ENCODE results near the gene TPK1. TPM values are rescaled to one million over a fixed set of nuclear protein-coding genes. Genes with fewer than 3 reads are reported as not detected.

The TPK1 gene
- total RNA-seq, 1 donor from 2014 or later: 20.0 TPM

DNA sequence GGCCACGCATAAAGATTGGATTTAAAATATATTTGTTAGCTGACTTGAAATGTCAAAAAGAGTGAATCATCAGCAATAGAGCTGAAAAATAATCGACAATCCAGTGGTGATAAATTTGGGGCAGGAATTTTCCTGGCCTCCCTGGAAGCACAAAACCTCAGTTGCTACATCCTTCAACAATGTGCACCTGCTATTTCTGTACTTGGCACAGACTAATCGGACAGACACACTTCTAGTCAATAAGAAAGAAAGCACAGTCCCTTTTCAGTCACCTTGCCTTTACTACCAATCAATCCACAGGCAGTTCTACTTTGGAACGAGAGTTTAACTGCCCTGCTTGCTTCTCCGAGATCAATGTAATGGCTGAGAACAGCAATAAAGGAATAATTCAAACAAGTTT lies 335.6 kb downstream of the TPK1 start:
- intact Hi-C loops (cut with micrococcal nuclease): no loop called here
- Mint-ChIP-seq H3K27me3 (no peaks in the 10 kb centered on the region), H3K27ac (no peak overlapping the region), H3K4me3 (no peak overlapping the region), H3K9me3 (peaks cover 2% of the 10 kb centered on the region), H3K36me3 (ENCODE audit: low read depth) (peaks cover 3% of the 10 kb centered on the region), H3K4me1 (no peaks in the 10 kb centered on the region)
- ChIA-PET POLR2A (no interaction called here), CTCF (no interaction called here)
- ATAC-seq (ENCODE audit: low read depth) (no peak), DNase-seq (no peak)
- TF ChIP-seq, protein P1, sequence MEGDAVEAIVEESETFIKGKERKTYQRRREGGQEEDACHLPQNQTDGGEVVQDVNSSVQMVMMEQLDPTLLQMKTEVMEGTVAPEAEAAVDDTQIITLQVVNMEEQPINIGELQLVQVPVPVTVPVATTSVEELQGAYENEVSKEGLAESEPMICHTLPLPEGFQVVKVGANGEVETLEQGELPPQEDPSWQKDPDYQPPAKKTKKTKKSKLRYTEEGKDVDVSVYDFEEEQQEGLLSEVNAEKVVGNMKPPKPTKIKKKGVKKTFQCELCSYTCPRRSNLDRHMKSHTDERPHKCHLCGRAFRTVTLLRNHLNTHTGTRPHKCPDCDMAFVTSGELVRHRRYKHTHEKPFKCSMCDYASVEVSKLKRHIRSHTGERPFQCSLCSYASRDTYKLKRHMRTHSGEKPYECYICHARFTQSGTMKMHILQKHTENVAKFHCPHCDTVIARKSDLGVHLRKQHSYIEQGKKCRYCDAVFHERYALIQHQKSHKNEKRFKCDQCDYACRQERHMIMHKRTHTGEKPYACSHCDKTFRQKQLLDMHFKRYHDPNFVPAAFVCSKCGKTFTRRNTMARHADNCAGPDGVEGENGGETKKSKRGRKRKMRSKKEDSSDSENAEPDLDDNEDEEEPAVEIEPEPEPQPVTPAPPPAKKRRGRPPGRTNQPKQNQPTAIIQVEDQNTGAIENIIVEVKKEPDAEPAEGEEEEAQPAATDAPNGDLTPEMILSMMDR (IDR thresholded peaks at IDR 0.05): no peak

DNA sequence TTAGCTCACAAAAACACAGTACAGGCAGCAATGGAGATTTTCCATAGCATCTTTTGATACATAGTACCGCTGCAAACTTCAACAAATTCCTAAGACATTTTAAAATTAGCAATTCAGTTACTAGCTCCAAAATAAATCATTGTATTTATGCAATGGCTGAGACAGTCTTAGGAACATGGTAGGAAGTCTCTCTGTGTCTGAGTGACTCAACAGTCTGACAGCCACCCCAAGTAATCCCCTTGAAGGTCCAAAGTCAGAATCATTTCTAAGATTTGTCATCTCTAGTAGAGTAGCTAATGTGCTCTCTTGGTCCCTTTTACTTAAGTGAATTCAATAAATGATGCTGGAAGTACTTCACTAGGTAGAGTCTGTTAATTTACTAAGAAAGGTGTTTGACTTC lies 338.6 kb downstream of the TPK1 start:
- H3K36me3 Mint-ChIP-seq (ENCODE audit: low read depth): peaks cover 6% of the 10 kb centered on the region
- no peak overlapping the region for H3K4me3 Mint-ChIP-seq
- peaks cover 8% of the 10 kb centered on the region for H3K9me3 Mint-ChIP-seq
- DNase-seq: no peak
- H3K27ac Mint-ChIP-seq: no peak overlapping the region
- H3K4me1 Mint-ChIP-seq: no peaks in the 10 kb centered on the region
- ATAC-seq (ENCODE audit: low read depth): no peak
- POLR2A ChIA-PET: no interaction called here
- no peaks in the 10 kb centered on the region for H3K27me3 Mint-ChIP-seq
- CTCF ChIA-PET: no interaction called here
- TF ChIP-seq, protein P1 (IDR thresholded peaks at IDR 0.05): no peak
- intact Hi-C loops (cut with micrococcal nuclease): no loop called here

DNA sequence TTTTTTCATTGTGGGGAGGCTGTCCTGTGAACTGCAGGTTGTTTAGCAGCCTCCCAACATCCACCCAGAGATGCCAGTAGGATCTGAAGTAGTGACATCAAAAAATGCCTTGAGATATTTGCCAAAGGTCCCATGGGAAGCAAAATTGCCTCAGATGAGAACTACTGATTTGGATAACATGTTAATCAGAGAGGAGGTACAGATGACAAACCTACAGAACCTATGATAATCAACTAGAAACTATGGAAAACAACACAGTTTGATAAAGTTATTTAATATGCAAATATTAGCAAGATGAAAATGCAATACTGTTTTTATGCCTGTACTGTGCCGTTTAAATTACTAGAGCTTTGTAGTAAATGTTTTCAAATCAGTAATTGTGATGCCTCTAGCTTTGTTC lies 341.5 kb downstream of the TPK1 start:
- TF ChIP-seq, protein P1 (IDR thresholded peaks at IDR 0.05): no peak
- ChIA-PET CTCF (no interaction called here), POLR2A (no interaction called here)
- Mint-ChIP-seq H3K9me3 (peaks cover 8% of the 10 kb centered on the region), H3K36me3 (ENCODE audit: low read depth) (peaks cover 6% of the 10 kb centered on the region), H3K4me1 (no peaks in the 10 kb centered on the region), H3K27me3 (no peaks in the 10 kb centered on the region), H3K27ac (no peak overlapping the region), H3K4me3 (no peak overlapping the region)
- no peak for DNase-seq
- ATAC-seq (ENCODE audit: low read depth): no peak
- intact Hi-C loops (cut with micrococcal nuclease): no loop called here

DNA sequence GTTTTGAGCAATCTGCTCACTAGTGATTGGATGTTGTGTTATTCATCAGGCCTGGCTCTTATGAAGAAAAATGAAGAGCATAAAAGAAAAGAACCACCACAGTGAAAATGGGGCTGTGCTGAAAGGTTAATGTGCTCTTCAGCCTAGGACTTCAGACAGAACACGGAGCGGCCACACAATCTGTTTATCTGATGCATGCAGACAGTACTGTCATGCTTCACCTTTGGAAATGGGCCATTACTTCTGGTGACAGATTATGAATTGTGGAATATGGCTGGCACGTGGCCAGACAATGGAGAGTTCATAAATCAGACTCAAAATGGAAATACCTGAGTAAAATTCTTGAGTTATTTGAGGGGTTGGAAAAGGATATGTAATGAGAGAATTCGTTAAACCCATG lies 346.3 kb downstream of the TPK1 start:
- no peak overlapping the region for H3K4me3 Mint-ChIP-seq

DNA sequence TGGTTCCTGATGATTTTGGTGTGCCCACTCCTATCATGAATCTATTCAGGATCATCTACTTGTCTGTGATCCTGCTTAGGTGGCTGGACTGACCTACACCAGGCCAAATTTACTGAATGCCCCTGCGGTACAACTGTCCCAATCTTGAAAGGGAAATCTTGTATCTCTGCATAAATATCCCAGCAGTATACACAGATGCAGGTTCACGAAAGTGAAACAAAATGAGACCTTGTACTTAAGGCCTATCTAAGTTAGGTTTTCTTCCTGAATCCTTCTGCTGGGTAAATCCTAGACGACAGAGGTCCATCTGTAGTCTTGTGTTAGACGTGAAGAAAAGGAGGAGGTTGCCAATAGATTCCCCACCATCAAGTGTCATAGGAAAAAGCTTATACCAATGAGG lies 346.9 kb downstream of the TPK1 start:
- Mint-ChIP-seq H3K27ac (no peak overlapping the region), H3K27me3 (no peaks in the 10 kb centered on the region), H3K4me3 (no peak overlapping the region), H3K9me3 (peaks cover 3% of the 10 kb centered on the region), H3K36me3 (ENCODE audit: low read depth) (peaks cover 6% of the 10 kb centered on the region), H3K4me1 (no peaks in the 10 kb centered on the region)
- TF ChIP-seq, protein P1 (IDR thresholded peaks at IDR 0.05): no peak
- POLR2A ChIA-PET: no interaction called here
- intact Hi-C loops (cut with micrococcal nuclease): no loop called here
- no peak for DNase-seq
- CTCF ChIA-PET: no interaction called here
- no peak for ATAC-seq (ENCODE audit: low read depth)

More for the DNA sequence above, 346.3 kb downstream of the TPK1 start:
- Mint-ChIP-seq H3K27ac (no peak overlapping the region), H3K9me3 (peaks cover 7% of the 10 kb centered on the region), H3K27me3 (no peaks in the 10 kb centered on the region), H3K36me3 (ENCODE audit: low read depth) (peaks cover 6% of the 10 kb centered on the region), H3K4me1 (no peaks in the 10 kb centered on the region)
- TF ChIP-seq, protein P1 (IDR thresholded peaks at IDR 0.05): no peak
- intact Hi-C loops (cut with micrococcal nuclease): no loop called here
- ChIA-PET CTCF (no interaction called here), POLR2A (no interaction called here)
- no peak for ATAC-seq (ENCODE audit: low read depth)
- no peak for DNase-seq
